DMS 273 (cell line): Measurements from ENCODE around the gene DNAAF8.
A peak's percentile ranks its signal among the peaks of the same experiment; 100 is the strongest.

ENCODE experiments used
- DNase-seq: peaks from one replicate; lab custom pipeline; 2025; ENCODE audit not compliant: unreplicated experiment; lab: John Stamatoyannopoulos, UW

Gene DNAAF8

GRCh38 chr16:4695473-4696171 lies 38.7 kb upstream of the DNAAF8 start:
- no peak for DNase-seq

DNA sequence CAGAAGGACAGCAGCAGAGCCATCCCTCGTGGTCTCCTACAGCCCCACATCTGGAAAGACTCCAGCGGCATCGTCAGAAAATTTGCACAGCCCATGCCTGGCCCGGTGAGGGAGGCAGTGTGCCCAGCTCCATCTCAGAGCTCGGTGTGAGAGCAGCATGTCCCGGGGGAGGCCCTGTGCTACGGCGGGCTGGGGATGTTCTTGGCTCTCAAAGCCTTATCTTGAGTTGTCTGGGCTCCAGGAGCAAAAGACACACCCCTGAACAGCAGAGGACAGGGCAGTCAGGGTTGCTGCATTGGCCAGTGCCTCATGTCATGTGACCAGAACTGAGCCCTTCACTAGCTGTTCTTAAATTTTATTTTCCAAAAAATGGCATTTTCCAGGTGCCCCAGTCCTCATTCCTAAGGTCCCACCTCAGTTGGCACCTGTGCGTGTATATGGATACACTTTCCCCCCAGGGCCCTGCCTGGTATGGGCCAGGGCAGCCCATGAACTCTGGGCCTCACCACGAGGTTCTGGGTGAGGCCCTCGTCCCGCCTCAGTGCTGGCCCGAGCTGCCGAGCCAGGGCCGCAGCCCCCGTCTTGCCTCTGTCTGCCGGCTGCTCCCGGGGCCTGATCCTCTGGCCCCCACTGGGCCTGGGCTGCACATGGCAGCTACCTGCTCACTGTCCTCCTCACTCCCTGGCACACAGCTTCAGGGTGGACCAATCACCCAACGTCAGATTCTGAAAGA lies 38.0 kb upstream of the DNAAF8 start:
- peak; percentile 35 for DNase-seq

- DNase-seq: no peak
Observed at GRCh38 chr16:4696905-4697847, 37.2 kb upstream of the DNAAF8 start.

DNA sequence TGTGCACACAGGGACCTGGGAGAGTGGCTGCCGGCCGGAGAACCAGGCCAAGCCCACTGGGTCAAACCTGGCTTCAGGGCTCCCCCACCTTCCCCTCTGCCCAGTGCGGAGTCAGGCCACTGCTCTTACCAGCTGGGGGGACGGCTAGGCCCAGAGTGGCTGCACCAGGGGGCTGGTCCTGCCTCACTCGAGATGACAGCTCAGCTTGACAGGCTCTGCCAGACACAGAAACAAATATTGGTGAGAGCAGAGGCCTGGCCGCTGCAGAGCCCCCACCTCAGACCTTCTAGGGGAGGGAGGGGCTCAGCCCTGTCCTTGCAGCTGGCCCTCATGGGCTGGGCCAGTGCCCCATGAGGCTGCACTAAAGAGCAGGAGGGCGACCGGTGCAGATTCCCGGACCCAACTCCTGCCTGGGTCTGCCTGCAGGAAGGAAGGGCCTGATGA lies 36.5 kb upstream of the DNAAF8 start:
- no peak for DNase-seq

GRCh38 chr16:4698321-4699045 lies 35.9 kb upstream of the DNAAF8 start:
- DNase-seq: no peak

DNA sequence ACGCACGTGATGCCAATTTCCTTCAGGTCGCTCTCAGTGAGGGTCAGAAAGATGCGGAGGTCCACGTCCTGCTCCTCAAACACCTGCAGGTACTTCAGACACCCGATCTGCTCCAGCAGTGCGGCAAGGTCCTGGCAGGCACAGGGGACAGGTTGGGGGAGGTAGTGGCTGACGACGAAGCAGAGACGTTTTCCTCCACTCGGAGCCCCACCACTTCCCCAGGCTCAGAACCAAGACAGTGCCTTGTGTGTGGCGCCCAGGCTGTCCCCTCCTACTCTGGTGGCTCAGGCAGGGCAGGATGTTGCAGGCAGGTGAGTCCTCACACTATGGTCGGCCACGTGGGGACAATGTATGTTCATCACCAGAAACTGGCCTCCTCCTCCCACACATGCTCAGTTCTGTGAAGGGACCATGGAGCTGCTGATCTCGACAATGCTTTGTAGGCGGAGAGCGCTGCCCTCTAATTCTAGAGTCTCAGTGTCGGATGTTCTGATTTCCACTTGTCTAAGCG lies 35.2 kb upstream of the DNAAF8 start:
- no peak for DNase-seq

DNA sequence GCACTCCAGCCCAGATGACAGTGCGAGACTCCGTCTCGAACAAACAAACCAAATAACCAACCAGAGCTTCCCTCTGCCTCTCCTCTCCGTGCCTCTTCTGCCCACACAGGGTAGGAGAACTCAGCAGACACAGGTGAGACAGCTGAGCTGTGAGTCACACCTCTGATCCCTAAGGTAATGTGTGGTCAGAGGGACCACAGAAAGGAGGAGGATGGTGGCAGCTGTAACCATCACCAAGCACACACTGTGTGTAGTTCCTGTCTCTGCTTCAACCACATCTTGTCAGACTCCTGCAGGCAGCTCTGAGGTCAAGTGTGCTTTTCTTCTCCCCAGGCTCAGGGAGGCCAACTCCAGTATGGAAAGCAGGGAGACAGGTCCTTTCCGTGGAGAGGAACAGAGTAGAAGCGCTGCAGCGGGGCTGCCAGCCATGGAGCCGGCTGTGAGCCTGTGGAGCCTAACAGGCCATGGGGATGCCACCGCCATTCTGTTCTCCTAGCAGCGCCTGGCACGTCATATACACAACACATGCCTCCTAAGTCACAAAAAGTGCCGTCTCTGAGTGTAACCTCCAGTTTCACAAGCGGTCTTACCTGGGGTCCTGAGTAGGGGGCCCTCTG lies 33.8 kb upstream of the DNAAF8 start:
- DNase-seq: no peak

DNA sequence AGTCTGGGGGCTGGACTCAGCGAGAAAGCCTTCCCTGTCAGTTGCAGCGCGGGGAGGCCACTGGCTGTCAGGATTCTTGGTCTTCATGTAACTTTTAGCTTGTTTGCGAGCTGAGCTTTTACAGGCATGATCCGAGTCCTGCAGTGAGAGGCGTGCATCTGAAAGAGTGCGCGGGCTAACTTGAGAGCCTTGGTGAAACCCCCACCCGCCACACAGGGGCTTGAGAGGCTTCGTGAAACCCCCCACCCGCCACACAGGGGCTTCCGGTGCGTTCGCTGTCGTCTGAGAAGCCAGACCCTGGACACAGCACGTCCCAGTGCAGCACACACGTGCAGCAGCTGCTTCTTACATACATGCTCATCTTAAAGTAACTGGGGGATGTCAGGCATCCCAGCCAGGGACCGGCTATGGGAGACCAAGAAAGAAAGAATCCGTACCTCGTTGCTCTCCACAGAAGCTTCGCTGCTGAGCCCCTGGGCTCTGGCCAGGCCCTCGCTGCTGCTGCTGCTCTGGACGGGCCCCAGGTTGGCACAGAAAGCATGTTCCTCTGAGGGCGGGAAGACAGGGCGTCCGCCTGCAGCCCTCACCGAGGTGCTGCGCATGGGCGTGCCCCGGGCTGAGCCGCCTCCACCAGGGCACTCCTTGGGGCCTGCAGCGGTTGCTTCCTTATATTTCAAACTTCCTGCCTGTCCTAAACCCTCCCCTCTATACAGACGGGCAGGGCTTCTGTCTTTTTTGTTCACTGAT lies 33.2 kb upstream of the DNAAF8 start:
- DNase-seq: no peak

DNA sequence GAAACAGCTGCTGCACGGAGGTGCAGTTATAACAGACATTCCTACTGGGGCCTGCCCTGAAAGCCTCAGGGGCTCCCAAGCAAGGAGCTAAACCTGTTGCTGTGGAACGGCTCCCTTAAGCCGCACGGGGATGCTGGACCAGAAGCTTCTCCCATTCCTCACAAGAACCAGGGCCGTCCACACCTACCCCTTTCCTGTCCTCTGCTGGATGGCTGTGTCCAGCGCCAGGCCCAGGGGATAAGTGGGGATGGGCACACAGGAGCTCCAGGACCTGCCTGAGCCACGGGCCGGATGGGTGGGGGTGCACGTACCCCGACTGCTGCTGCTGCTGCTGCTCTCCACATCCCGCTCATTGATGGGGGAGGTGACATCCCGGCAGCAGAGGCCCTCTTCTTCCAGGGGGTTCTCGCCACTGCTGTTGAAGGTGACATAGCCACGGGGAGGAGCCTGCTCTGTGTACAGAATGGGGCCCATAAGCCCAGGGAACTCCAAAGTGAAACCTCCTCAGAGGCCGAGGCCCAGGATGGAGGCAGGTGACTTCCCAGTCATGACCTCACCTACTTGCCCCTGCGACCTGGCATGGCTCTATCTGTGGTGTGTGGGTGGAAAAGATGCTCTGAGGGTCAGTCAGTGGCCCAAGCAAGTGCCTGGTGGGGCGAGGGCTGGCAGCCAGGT lies 32.4 kb upstream of the DNAAF8 start:
- DNase-seq: no peak

GRCh38 chr16:4702466-4702808 lies 31.9 kb upstream of the DNAAF8 start:
- no peak for DNase-seq

DNA sequence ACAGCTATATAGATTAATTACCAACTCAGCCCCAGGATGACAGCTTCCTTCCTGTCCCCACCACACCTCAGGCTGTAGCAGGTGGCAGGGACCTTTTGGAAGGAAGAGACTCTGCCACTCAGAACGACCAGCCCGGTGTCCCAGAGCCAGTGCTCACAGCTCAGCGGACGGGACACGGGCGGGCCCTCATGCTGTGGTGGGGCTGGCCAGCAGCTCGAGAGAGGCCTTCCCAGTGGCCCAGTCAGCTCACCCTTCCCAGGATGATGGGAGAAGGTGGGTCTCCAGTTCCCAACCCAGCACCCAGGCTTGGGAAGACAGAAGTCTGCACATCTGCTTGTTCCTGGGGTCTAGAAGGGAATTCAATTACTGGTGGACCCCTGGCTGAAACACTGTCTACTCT lies 30.4 kb upstream of the DNAAF8 start:
- DNase-seq: no peak

DNA sequence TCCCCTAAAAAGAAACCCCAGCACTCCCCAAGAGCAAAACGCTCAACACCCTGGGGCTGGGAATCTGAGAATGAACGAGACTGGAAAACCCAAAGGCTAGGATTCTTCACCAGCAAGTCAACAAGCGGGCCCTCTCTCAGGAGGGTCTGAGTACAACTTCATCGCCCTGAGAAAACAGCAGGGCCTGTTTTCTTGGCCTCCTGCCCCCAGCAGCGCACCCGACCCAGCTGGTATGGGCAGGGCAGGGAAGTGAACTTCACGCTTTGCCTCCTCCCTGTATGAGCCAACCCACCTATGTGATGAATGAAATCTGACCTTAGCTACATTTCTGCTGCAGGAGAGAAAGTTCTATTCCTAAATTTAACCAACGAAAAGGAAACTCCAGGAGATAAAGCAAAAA lies 29.8 kb upstream of the DNAAF8 start:
- no peak for DNase-seq

GRCh38 chr16:4704913-4705312 lies 29.4 kb upstream of the DNAAF8 start:
- no peak for DNase-seq

DNA sequence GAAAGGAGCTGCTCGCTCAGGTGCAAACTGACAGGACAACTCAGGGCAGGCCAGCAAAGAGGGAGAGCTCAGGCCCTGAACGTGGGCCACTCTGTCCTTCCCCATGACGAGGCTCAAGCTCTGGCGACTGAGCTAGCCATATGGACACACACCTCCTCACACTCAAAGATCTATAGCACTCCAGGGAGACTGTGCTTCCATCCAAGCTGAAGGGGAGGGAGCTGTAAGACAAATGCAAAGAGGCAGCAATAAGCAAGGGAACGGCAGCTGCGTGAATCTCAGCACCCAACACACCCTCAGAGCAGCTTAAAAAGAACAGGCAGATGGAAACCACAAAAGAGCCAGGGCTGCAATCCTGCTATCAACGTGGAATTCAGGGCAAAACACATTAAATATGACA lies 27.5 kb upstream of the DNAAF8 start:
- no peak for DNase-seq

DNA sequence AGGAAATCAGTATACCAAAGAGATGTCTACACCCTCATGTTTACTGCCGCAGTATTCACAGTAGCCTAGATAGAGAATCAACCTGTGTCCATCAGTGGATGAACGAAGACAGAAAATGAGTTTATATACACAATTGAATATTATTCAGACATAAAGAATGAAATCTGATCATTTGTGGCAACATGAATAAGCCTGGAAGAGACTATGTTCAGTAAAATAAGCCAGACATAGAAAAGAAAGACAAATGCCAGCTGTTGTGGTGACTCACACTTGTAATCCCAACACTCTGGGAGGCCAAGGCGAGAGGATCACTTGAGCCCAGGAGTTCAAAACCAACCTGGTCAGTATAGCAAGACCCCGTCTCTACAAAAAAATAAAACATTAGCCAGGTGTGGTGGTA lies 24.9 kb upstream of the DNAAF8 start:
- DNase-seq: no peak

DNA sequence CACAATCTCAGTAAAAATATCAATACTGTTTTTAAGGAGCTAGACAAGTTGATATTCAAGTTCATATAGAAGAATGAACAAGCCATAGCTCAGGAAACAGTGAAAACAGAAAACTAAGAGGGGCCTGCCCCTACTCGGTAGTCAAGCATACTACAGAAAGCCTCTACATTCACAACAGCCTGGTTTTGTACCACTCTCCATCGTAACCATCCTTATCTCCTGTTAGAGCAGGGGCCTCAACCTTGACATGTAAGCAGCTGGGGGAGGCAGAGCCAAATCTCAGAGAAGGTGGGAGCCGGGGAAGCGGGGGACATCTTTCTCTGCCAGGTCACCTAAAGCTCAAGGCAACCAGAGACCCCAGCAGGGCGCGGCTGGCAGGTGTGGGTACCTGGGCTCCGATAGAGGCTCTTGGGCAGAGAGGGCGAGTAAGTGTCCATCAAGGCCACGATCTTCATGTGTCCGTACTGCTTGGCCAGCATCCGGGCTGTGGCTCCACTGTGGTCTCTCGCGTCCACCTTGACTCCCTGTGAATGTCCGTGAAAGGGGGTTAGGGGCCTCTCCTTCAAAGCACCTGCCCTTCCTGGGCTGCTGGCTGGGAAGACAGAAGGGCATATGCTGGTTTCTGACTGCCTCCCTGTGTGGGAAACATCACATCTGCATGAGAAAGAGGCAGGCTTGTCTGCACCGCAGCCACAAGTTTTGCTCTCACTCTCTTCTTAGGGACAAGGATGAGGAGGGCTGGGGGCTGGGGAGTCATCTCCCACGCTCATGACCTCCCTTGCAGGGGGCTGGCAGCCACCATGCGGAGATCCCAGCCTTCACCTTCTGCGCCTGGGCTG lies 20.5 kb upstream of the DNAAF8 start:
- DNase-seq: no peak

DNA sequence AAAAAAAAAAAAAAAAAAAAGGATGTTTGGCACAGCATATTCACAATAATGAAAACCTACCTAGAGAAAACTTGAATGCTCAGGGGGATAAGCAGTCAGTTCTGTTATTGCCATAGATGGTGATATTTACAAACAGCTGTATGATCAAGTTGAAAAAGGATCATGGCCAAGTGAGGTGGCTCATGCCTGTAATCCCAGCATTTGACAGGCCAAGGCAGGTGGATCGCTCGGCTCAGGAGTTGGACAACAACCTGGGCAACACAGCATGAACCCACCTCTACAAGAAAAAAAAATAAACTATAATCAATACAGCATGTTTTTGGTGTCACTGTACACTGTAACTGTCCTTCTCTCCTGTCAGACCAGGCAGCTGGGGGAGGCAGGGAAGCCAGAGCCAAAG lies 19.3 kb upstream of the DNAAF8 start:
- DNase-seq: no peak

DNA sequence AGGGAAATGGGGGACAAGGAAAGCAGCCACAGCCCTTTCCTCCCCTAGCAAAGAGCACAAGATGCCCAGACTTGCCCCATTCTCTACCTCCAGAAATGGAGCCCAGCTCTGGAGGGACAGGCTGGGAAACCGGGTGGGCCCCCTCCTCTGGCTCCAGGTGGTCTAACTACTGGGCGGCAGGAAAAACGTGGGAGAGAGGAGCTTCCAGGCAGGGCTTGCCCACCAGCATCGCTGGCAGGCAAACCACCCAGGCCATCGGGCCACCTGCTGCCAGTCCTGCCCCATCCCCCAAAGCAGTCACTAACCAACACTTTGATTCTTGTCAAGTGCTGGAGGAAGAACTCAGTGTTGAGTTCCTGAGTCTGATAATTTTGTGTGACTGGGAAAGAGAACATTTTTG lies 15.9 kb upstream of the DNAAF8 start:
- no peak for DNase-seq
